GM19193 (cell line): ENCODE results near the gene GNG7.

Experiments
- POLR2A ChIP-seq: IDR thresholded peaks from 4 replicates; pipeline ENCODE4 v1.6.1; 2011; ENCODE audit not compliant: insufficient read depth, insufficient read length; ENCODE audit errors: extremely low read depth

Gene GNG7

DNA sequence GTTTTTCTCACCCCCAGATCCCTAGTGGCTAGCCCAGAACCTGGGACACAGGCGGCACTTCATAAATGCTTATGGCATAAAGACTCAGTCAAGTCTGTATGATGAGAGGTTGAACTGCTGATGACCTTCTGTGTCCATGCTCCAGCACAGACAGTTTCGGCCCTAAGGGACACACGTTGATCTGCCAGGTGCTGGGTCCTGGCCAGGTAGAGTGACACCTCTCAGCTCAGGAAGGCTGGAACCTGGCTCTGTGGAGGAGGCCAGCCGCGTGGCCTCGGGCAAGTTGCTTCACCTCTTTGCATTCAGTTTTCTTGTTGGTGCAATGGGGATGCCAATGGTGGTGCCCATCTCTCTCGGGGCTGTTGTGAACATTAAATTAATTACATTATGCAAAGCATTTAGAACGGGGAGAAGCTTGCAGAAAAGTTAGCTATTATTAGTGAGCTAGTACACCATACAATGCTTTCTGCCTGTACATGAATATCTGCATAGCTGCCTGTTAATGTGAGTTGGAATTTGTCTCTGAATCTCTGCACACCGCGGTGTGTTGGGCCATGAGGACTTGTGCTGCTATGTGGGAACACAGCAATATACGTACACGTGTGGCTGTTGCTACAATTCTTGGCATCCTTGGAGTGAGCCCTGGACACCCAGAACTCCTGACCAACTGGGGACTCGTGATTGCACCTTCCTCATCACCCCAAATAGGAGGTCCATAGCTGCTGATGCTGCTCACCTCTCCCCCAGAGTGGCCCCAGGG lies 218.1 kb downstream of the GNG7 start:
- TF ChIP-seq POLR2A = no peak

GRCh38 chr19:2483484-2484151 lies 218.9 kb downstream of the GNG7 start:
- no peak for TF ChIP-seq POLR2A

DNA sequence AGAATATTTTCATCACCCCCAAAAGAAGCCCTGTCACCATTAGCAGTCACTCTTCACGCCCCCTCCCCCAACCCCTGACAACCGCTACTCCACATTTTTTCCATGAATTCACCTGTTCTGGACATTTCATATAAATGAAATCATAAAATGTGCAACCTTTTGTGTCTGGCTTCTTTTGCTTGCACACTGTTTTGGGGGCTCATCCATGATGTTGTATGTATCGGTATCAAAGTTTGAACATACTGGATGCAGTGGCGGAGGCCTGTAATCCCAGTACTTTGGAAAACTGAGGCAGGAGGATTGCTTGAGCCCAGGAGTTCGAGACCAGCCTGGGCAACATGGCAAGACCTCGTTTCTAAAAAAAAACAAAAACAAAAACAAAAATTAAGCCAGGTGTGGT lies 219.4 kb downstream of the GNG7 start:
- TF ChIP-seq POLR2A = no peak

DNA sequence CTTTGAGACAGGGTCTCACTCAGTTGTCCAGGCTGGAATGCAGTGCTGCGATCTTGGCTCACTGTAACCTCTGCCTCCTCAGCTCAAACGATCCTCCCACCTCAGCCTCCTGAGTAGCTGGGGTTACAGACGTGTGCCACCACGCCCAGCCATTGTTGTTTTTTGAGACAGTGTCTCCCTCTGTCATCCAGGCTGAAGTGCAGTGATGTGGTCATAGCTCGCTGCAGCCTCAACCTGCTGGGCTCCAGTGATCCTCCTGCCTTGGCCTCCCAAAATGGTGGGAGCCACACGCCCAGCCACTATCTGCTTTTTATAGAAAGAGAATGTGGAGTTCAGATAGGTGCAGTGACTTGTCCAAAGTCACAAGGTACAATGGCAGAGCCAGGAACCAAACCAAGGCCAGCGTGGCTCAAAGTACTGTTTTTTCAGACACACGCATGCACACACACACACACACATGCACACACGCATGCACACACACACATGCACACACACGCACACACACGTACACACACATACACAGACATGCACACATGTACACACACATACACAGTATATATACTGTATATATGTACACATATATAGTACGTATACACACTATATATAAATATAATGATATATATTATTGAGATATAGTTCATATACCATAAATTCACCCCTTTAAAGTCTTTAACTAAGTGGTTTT lies 220.0 kb downstream of the GNG7 start:
- TF ChIP-seq POLR2A = no peak

GRCh38 chr19:2481466-2481865 lies 221.0 kb downstream of the GNG7 start:
- TF ChIP-seq POLR2A = no peak

- TF ChIP-seq POLR2A = no peak
Measured at GRCh38 chr19:2479556-2480194, 222.8 kb downstream of the GNG7 start.

- TF ChIP-seq POLR2A = peak; percentile 38
Measured at GRCh38 chr19:2478756-2479555, 223.5 kb downstream of the GNG7 start.

GRCh38 chr19:2478278-2478755 lies 224.2 kb downstream of the GNG7 start:
- peak; percentile 60 for TF ChIP-seq POLR2A

DNA sequence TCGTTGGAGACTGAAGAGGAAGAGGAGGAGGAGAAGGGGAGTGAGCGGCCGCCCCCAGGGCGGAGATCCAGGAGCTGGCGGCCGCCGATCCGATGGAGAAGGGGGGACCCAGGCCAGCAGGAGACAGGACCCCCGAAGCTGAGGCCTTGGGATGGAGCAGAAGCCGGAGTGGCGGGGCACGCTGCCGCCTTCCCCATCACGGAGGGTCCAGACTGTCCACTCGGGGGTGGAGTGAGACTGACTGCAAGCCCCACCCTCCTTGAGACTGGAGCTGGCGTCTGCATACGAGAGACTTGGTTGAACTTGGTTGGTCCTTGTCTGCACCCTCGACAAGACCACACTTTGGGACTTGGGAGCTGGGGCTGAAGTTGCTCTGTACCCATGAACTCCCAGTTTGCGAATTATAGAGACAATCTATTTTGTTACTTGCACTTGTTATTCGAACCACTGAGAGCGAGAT lies 224.7 kb downstream of the GNG7 start:
- TF ChIP-seq POLR2A = peak; percentile 5

GRCh38 chr19:2477141-2477710 lies 225.3 kb downstream of the GNG7 start:
- TF ChIP-seq POLR2A = no peak

GRCh38 chr19:2476451-2477140 lies 225.9 kb downstream of the GNG7 start:
- TF ChIP-seq POLR2A = no peak

DNA sequence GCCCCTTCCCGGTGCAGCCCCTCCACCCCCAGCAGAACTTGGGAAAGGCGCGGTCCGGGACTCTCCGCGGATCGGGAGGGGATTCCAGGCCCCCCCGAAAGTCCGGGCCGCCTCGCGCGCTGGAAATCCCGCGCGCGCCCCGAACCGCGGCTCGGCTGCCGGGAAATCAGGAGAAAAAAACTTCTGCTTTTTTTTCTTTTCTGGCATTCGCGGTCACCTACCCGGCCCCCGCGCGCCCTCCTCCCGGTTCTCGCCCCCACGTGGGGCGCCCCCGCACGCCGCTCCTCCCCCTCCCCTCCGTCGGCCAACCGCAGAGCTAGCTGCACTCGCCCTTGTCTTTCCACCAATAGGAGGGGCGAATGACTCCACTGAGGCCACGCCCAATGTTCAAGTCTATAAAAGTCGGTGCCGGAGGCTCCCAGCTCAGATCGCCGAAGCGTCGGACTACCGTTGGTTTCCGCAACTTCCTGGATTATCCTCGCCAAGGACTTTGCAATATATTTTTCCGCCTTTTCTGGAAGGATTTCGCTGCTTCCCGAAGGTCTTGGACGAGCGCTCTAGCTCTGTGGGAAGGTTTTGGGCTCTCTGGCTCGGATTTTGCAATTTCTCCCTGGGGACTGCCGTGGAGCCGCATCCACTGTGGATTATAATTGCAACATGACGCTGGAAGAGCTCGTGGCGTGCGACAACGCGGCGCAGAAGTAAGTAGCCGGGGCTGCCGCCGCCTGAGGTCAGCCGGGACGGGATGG lies 226.6 kb downstream of the GNG7 start, which contains the start of gene GADD45B:
TSS of gene GADD45B (plus strand) at position 426 of the 749 bp plus-strand sequence. CDS start at position 658, 232 bp downstream.
- TF ChIP-seq POLR2A = peak; percentile 100
